Loucy (cell line): ENCODE measurements around the gene CD84.

Source experiments
- H2AFZ ChIP-seq: fragments of 200-600 bp; sonication (generic); 2 replicates; pipeline ENCODE4 v1.6.0; 2016; ENCODE audit warnings: antibody characterized with exemption, mild to moderate bottlenecking, low read length, moderate library complexity
- H3F3A ChIP-seq: fragments of 200-600 bp; 2 replicates; pipeline ENCODE4 v1.6.0; 2016; ENCODE audit warnings: antibody characterized with exemption, low read depth, mild to moderate bottlenecking
- H3K27me3 ChIP-seq: fragments of 200-600 bp; sonication (generic); 2 replicates; pipeline ENCODE4 v1.6.1; 2014; ENCODE audit warnings: low read length, mild to moderate bottlenecking; ENCODE audit not compliant: insufficient read depth, poor library complexity, severe bottlenecking
- H3K36me3 ChIP-seq: fragments of 200-600 bp; sonication (generic); 2 replicates; pipeline ENCODE4 v1.6.1; 2016; ENCODE audit warnings: low read length; ENCODE audit not compliant: insufficient read depth
- H3K4me1 ChIP-seq: fragments of 200-600 bp; sonication (generic); 2 replicates; pipeline ENCODE4 v1.5.1; 2014; ENCODE audit warnings: low read length, mild to moderate bottlenecking; ENCODE audit not compliant: insufficient read depth, poor library complexity, severe bottlenecking
- H3K4me2 ChIP-seq: fragments of 200-600 bp; sonication (generic); 2 replicates; pipeline ENCODE4 v1.6.0; 2014; ENCODE audit warnings: antibody characterized with exemption, low read length, low read depth, mild to moderate bottlenecking; ENCODE audit not compliant: poor library complexity, severe bottlenecking
- H3K4me3 ChIP-seq: fragments of 200-600 bp; sonication (generic); 2 replicates; pipeline ENCODE4 v1.5.1; 2014; ENCODE audit warnings: low read length, mild to moderate bottlenecking, mixed read lengths; ENCODE audit not compliant: poor library complexity, severe bottlenecking
- H3K79me2 ChIP-seq: fragments of 200-600 bp; sonication (generic); 2 replicates; pipeline ENCODE4 v1.6.1; 2014; ENCODE audit warnings: low read length; ENCODE audit not compliant: insufficient read depth
- H3K9ac ChIP-seq: fragments of 200-600 bp; sonication (generic); 2 replicates; pipeline ENCODE4 v1.6.0; 2014; ENCODE audit warnings: mild to moderate bottlenecking, low read depth, low read length, moderate library complexity; ENCODE audit not compliant: poor library complexity, severe bottlenecking
- H3K9me2 ChIP-seq: fragments of 200-600 bp; sonication (generic); replicated peaks from 2 replicates; pipeline ENCODE4 v1.6.1; 2016; ENCODE audit warnings: low read depth, low read length, mixed read lengths
- H3K9me3 ChIP-seq: fragments of 200-600 bp; sonication (generic); 2 replicates; pipeline ENCODE4 v1.6.1; 2014; ENCODE audit warnings: mild to moderate bottlenecking, antibody characterized with exemption, low read length, low read depth; ENCODE audit not compliant: insufficient read depth
- H4K20me1 ChIP-seq: fragments of 200-600 bp; sonication (generic); 2 replicates; pipeline ENCODE4 v1.6.0; 2014; ENCODE audit warnings: antibody characterized with exemption, low read length, mild to moderate bottlenecking; ENCODE audit not compliant: insufficient read depth, poor library complexity, severe bottlenecking
- EZH2phosphoT487 ChIP-seq: fragments of 200-600 bp; IDR thresholded peaks from 2 replicates; pipeline ENCODE4 v1.6.1; 2018; ENCODE audit warnings: antibody characterized with exemption, mild to moderate bottlenecking, moderate library complexity, borderline replicate concordance
- TF ChIP-seq, protein P1 (sequence below): fragments of 200-600 bp; sonication (generic); conservative IDR thresholded peaks from 2 replicates; pipeline ENCODE4 v1.5.1; 2014; ENCODE audit warnings: mild to moderate bottlenecking, antibody characterized with exemption, low read length

The CD84 gene

DNA sequence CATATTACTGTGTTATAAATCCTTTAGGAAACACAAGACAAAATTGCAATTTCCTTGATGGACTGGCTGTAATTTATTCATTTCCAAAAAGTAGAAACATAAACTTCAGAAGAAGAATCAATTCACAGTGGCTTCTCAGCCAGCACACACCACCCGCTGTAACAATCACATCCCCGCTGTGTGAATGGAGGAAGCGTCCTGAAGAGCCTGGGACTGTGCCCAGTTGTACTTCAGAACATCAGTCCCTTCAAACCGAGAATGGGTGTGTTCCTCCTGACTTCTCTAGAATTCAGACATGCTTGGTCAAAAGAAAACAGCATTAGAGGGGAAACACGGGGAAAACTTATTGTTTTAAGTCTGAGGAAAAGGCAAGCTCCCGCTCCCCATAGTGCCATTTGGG, 28.8 kb upstream of the CD84 start:
- peaks cover 5% of the 10 kb centered on the region; the same call in 1 of the 2 replicates for H3K9me3 ChIP-seq
- H3K36me3 ChIP-seq: no peaks in the 10 kb centered on the region
- H3K9ac ChIP-seq: no peak overlapping the region
- H4K20me1 ChIP-seq: no peaks in the 10 kb centered on the region
- no peak overlapping the region for H3K4me3 ChIP-seq
- no peaks in the 10 kb centered on the region for H3K79me2 ChIP-seq
- H3F3A ChIP-seq: no peaks in the 10 kb centered on the region
- H2AFZ ChIP-seq: no peak overlapping the region
- no peak overlapping the region for H3K4me2 ChIP-seq
- TF ChIP-seq, protein P1, sequence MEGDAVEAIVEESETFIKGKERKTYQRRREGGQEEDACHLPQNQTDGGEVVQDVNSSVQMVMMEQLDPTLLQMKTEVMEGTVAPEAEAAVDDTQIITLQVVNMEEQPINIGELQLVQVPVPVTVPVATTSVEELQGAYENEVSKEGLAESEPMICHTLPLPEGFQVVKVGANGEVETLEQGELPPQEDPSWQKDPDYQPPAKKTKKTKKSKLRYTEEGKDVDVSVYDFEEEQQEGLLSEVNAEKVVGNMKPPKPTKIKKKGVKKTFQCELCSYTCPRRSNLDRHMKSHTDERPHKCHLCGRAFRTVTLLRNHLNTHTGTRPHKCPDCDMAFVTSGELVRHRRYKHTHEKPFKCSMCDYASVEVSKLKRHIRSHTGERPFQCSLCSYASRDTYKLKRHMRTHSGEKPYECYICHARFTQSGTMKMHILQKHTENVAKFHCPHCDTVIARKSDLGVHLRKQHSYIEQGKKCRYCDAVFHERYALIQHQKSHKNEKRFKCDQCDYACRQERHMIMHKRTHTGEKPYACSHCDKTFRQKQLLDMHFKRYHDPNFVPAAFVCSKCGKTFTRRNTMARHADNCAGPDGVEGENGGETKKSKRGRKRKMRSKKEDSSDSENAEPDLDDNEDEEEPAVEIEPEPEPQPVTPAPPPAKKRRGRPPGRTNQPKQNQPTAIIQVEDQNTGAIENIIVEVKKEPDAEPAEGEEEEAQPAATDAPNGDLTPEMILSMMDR: no peak
- no peak for TF ChIP-seq EZH2phosphoT487
- no peaks in the 10 kb centered on the region for H3K4me1 ChIP-seq
- H3K27me3 ChIP-seq: no peaks in the 10 kb centered on the region
- no peaks in the 10 kb centered on the region for H3K9me2 ChIP-seq

DNA sequence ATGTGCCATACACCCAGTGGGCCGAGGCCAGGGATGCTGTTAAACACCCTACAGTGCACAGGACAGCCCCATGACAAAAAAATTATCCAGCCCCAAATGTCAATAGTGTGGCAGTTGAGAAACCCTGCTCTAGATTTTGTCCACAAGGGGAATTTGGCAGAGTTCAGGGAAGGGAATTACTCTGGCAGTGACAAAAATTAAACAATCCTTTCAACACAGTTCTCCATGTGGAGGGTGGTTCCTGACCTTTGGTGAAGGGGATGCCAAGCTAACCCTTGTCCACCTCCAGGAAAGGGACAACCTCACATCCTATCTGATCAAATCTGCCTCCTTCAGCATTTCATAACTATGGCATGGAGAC, 28.4 kb upstream of the CD84 start:
- Histone ChIP-seq H2AFZ (no peak overlapping the region), H4K20me1 (no peaks in the 10 kb centered on the region), H3K4me3 (no peak overlapping the region), H3K36me3 (no peaks in the 10 kb centered on the region), H3K9me2 (no peaks in the 10 kb centered on the region), H3F3A (no peaks in the 10 kb centered on the region), H3K4me2 (no peak overlapping the region), H3K9me3 (peaks cover 5% of the 10 kb centered on the region; the same call in 1 of the 2 replicates), H3K4me1 (no peaks in the 10 kb centered on the region), H3K27me3 (no peaks in the 10 kb centered on the region), H3K9ac (no peak overlapping the region), H3K79me2 (no peaks in the 10 kb centered on the region)
- TF ChIP-seq, protein P1: no peak
- TF ChIP-seq EZH2phosphoT487: no peak

DNA sequence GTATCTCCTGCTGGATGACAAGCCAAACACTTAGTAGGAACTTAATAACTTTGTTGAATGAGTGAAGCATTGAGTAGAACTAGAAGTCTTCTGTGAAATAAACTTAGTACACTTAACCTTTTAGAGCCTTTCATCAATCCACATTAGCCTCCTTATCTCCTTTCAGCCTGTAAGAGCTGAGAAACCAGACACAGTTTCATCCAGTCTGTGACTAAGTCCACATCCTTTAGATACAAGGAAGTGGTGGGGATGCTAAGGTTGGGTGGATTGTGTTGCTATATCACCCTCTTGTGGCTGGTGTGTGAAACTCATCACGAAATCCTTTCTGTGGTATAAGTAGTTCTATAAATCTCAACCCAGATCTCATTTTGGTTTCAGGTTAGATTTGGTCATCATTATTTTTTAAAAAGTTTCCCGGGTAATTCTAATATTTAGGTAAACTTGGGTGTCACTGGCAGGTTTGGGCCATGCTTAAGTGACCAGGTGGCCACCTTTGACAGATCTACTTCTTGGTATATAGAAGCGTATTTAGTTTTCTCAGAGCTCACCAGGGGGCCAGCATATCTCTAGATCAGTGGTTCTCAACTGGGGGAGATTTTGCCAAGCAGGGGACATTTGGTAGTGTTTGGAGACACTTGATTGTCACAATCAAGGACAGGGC, 27.8 kb upstream of the CD84 start:
- H3K9me3 ChIP-seq: peaks cover 5% of the 10 kb centered on the region; the same call in 1 of the 2 replicates
- peak overlapping the region; percentile 5 for H3K9ac ChIP-seq
- H2AFZ ChIP-seq: 0 out of 2 replicates have a peak overlapping the region, but pooled peaks have one; percentile 37
- H3K4me3 ChIP-seq: no peak overlapping the region
- H3K9me2 ChIP-seq: no peaks in the 10 kb centered on the region
- no peak overlapping the region for H3K4me2 ChIP-seq
- H3K27me3 ChIP-seq: no peaks in the 10 kb centered on the region
- H3F3A ChIP-seq: no peaks in the 10 kb centered on the region
- H3K36me3 ChIP-seq: no peaks in the 10 kb centered on the region
- no peaks in the 10 kb centered on the region for H3K79me2 ChIP-seq
- no peaks in the 10 kb centered on the region for H3K4me1 ChIP-seq
- TF ChIP-seq EZH2phosphoT487: no peak
- TF ChIP-seq, protein P1: peak; percentile 93
- no peaks in the 10 kb centered on the region for H4K20me1 ChIP-seq
